NOMO-1 treated with DMSO at 0.1 percent for 48 hours (cell line): Measurements from ENCODE around the gene ALK.

Experiments
- DNase-seq: peaks from one replicate; lab custom pipeline; 2025; ENCODE audit not compliant: unreplicated experiment; lab: John Stamatoyannopoulos, UW

ALK gene

DNA sequence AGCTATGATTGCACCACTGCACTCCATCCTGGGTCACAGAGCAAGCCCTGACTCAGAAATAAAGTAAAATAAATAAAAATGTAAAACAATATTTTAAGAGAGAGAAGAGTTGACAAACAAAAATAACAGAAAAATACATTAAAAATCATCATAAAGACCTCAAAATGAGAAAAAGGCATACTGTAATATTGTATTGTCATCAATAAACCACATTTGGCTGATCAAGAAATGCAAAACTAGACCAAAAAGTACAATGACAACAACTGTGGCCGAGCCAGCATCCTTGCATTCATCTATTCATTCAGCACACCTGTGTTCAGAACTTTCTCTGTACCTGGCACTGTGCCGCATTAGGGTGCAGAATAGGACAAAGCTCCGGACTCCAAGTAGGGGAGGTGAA is 121.8 kb downstream of the ALK start:
- no peak for DNase-seq

GRCh38 chr2:29797916-29798315 is 123.5 kb downstream of the ALK start:
- DNase-seq, result no peak

DNA sequence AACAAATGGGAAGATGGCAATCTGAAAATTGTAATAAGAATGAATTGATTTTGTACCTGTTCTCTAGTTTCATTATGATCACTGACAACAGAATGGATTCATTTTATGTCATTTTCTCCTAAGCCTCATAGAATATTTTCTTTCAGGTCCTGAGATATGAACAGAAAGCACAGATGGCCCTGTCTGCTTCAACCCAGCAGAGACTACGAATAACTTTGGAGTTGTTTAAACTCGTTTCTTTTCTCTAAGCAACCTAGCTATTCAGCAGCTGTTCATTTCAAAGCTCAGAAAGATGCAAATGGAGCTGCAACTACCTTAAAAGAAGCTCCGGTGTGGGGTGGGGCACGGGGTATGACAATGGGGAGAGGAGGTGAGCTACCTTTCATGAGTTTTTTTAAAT is 124.9 kb downstream of the ALK start:
- no peak for DNase-seq

GRCh38 chr2:29789911-29790485 is 131.4 kb downstream of the ALK start:
- no peak for DNase-seq

DNA sequence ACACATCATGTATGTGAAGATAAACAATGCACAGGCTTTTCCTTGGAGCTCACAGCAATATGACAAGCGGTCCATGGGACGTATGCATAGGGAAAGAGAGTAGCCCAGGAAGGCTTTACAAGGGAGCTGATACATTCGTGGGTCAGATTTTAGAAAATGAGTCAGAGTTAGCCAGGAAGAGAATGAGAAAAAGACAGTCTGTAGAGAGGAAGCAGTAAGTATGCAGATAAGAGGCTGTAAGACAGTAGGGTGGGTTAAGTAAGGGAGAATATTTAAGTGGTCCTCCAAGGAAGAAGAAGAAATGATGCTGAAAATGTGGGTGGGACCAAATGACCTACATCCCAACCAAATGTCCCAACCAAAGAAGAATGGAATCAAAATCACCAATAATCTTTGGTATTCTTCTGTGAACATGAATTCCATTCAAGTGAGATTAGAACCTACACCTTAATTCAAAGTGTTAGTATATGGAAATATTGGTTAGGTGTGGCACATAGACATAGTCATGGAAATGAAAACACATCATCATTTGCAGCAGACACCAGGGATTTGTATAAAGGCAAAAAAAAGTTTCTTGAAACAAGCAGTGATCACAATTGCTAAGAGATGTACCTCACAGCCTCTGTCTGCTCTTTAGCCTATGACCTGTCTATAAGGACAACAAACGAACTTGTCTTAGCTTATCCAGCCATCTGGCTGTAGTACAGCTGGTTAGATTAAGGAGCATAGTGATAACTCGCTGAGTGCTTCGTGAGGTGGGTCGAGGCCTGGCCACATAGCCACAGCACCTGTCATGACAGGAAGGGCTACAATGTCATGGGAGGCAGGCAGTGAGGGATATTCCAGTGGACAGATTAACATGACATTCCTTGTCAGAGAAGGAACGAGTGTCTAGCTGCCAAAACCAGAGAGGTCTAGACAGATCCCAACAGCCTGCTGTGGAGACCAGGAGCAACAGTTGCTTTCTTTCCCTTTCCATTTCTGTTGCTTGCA is 133.6 kb downstream of the ALK start:
- DNase-seq, result no peak

DNA sequence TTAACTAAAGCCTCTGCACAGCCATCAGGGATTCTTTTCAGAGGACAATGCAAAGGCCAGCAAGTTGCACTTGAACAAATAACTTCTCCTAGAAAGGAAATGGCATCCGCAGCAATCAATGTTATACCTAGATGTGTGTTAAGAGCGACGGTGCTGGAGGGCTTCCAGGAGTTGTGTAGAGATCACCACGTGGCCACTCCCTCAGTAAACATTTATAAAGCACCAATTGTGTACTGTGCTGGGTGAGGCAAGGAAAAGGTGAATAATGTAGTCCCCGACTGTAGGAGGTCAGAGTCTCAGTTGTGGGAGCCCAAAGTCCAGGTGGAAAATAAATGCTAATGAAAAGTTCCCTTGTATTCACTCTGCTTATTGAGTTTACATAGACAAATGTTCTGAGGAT is 135.0 kb downstream of the ALK start:
- no peak for DNase-seq

DNA sequence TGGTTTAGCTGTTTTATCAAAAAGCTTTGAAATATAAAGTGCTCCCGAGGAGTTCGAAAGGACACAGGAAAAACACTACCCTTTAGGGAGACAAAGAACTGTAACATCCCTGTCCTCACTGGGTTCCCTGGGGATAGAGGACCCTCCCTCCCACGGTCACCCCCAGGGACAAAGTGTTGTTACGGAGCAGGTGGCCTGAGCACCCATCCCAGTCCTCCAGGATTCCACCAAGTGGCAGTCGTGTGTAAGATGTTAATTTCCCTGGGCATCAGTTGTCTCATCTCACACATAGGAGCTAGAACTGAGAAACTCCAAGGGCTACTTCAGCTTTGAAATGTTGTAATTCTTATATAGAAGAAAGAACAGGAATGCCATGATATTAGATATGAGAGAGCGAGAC is 137.7 kb downstream of the ALK start:
- DNase-seq, result no peak

GRCh38 chr2:29782549-29783458 is 138.6 kb downstream of the ALK start:
- DNase-seq, result no peak

- DNase-seq, result no peak
Observed at GRCh38 chr2:29782087-29782486, 139.3 kb downstream of the ALK start.

- DNase-seq, result no peak
Observed at GRCh38 chr2:29780906-29781305, 140.5 kb downstream of the ALK start.

- DNase-seq, result no peak
Observed at GRCh38 chr2:29777161-29777560, 144.2 kb downstream of the ALK start.

DNA sequence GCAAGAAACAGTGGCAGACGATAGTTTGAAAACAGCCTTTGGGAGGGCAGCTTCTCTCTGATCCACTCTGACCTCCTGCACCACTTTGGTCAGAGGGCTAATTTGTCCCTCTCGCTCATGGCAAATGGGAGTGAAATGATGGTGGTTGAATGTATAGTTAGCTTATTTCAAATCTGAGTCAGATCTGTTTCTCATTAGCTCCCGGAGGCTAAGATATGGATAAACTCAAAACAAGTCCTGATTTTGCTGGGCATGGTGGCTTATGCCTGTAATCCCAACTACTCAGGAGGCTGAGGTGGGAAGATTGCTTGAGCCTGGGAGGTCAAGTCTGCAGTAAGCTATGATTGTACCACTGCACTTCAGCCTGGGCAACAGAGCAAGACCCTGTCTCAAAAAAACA is 145.0 kb downstream of the ALK start:
- DNase-seq, result no peak

DNA sequence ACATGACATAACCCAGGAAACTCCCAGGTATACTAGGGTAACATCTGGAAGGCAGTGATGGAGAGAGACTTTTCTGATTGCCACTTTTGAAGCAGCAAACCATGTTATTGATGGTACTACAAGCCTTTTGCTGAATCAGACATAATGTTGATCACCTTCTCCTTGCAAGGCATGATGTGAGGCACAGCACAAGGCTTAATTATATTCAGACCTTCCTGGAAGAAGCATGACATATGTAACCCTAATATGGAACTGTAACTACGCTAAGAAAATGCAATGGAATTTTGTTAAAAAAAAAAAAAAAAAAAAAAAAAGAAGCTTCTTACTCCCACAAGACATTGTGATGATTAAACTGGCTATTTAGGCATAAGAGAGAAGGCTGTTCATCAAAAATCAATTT is 145.4 kb downstream of the ALK start:
- no peak for DNase-seq

DNA sequence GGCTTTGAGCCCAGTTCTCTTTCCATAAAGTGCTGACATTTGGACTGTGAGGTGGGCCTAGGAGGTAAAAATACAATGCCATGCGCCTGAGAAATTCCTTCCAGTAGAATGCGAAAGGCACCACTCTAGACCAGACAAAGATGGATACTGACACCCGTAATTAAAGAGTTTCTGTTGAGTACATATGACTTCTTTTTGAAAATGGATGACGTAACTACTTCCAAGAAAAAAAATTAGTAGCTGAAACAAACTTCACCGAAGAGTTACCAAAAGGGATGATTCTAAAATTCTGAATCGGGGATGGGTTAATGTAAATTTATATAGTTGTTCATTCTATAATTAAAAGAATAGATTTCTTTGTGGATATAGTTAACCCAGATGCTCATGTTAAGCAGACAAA is 146.8 kb downstream of the ALK start:
- no peak for DNase-seq

DNA sequence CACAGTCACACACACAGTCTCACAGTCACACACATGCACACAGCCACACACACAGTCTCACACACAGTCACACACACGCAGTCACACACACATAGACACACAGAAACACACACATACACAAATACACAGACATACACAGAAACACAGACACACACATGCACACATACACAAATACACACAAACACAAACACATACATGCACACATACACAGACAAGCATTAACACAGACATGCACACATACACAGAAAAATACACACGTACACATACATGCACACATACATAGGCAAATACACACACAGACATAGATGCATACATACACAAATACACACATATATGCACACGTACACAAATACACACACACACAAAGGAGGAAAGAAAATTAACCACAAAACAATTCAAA is 150.5 kb downstream of the ALK start:
- no peak for DNase-seq

- DNase-seq, result no peak
Observed at GRCh38 chr2:29769847-29770246, 151.5 kb downstream of the ALK start.

- no peak for DNase-seq
Observed at GRCh38 chr2:29767606-29768335, 153.6 kb downstream of the ALK start.

DNA sequence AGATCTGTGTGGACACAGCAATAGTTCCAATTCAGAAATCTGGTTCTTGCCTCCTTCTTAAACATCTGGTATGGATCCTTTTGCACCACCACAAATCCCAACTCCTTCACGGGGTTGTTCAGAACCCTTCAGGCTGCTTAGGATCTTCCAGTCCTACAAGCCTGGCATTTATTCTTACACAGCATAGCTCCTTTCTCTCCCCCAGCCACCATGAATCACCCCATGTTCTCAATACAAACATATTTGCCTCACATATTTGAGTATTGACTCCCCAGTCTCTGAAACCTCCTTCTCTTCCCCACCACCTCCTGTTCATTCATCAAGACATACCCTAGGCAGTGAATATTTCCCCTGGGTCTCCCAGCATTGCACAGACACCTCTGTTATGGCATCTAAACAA is 155.2 kb downstream of the ALK start:
- no peak for DNase-seq

DNA sequence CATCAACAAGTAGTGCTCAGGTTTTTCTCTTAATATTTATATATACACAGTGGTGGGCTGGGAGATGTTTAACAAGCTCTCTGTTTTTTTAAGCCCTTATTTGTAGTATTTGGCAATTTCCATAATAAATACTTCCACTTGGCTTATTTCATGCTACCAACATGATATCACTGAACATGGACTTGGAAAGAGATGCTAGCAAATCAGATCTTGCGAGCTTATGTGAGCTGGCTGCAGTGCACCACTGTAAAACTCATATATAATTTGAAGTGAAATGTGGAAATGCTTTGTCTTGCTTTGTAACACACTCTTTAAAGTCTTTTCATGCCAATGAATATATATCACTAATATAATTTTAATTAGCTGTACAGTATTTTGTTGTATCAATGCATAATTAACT is 155.7 kb downstream of the ALK start:
- DNase-seq, result no peak

GRCh38 chr2:29763371-29763770 is 158.0 kb downstream of the ALK start:
- no peak for DNase-seq

GRCh38 chr2:29762239-29762638 is 159.1 kb downstream of the ALK start:
- DNase-seq, result no peak
